Measurements from ENCODE around the gene HGS.

GRCh38 chr17:81717766-81718089 is 33.9 kb downstream of the HGS start:
- TF ChIP-seq CTCF (IDR thresholded peaks at IDR 0.05) (no peak), POLR2A (IDR thresholded peaks at IDR 0.05) (no peak), EP300 (IDR thresholded peaks at IDR 0.05; ENCODE audit: low read depth) (no peak), POLR2AphosphoS5 (IDR thresholded peaks at IDR 0.05) (no peak)

Data from transverse colon (tissue), 4 donors.